Activated naive CD4-positive, alpha-beta T cell treated with anti-CD3 and anti-CD28 coated beads, Interleukin-2, amount 50 U/mL, for 72 hours (primary cell): ENCODE data around the gene CENPI. TPM values are rescaled to one million over a fixed set of nuclear protein-coding genes. Genes with fewer than 3 reads are reported as not detected.

Source experiments
- total RNA-seq, 2 donors: library from RNA; stranded (reverse); gene quantifications; one replicate each; pipeline ENCODE4 v1.2.3, GENCODE V29; 2022

Gene CENPI
- total RNA-seq, 2 donors from 2014 or later: 25.4 to 31.1 TPM

Other genes starting within 250 kb of the CENPI start
- gene NOX1, start 223.8 kb upstream of the CENPI start, total RNA-seq: not detected
- 1 to 10 TPM in 1 of 2 donors, under 1 TPM in 1; 0.77 to 2.0 TPM for gene XKRX, start 169.3 kb upstream of the CENPI start, total RNA-seq
- gene ARL13A, start 128.5 kb upstream of the CENPI start, total RNA-seq: not detected
- 10 to 100 TPM; 25.3 to 34.1 TPM for gene TRMT2B, start 46.1 kb upstream of the CENPI start, total RNA-seq
- gene TMEM35A, start 19.3 kb upstream of the CENPI start, total RNA-seq: not detected
- gene DRP2, start 121.6 kb downstream of the CENPI start, total RNA-seq: 1 to 10 TPM; 1.1 to 1.5 TPM
- gene TAF7L, start 193.1 kb downstream of the CENPI start, total RNA-seq: under 1 TPM in 1 of 2 donors, not detected in 1; 0.11 TPM